Left lung (tissue), 10 donors: ENCODE data around the gene ACADM. TPM values are rescaled to one million over a fixed set of nuclear protein-coding genes. Genes with fewer than 3 reads are reported as not detected.

ENCODE experiments used
- ATAC-seq: fragments of 200-7000 bp; cut with Tn5 transposase; one replicate; pipeline ENCODE4 v1.9.1; 2020; ENCODE audit warnings: moderate library complexity
- DNase-seq, 4 donors: peaks; one replicate each; pipeline ENCODE4 v3.0.0-alpha.2; 2013 to 2020
- H3K27ac ChIP-seq, 2 donors: fragments of 200-600 bp; sonication (generic) in 1 of 2; one replicate each; pipeline versions ENCODE4 v1.5.0 to v1.8.0; 2020 to 2021
- H3K27me3 ChIP-seq, 2 donors: fragments of 200-600 bp; sonication (generic) in 1 of 2; one replicate each; pipeline versions ENCODE4 v1.5.0 to v1.8.0; 2020 to 2021
- H3K36me3 ChIP-seq, 2 donors: fragments of 200-600 bp; sonication (generic) in 1 of 2; one replicate each; pipeline versions ENCODE4 v1.5.0 to v1.8.0; 2020 to 2021
- H3K4me1 ChIP-seq, 2 donors: fragments of 200-600 bp; one replicate each; pipeline ENCODE4 v1.8.0; 2021
- H3K4me3 ChIP-seq, 2 donors: fragments of 200-600 bp; sonication (generic) in 1 of 2; one replicate each; pipeline versions ENCODE4 v1.5.0 to v1.8.0; 2020 to 2021; ENCODE audit warnings: mild to moderate bottlenecking in 1 of 2
- H3K9me3 ChIP-seq, 2 donors: fragments of 200-600 bp; sonication (generic) in 1 of 2; one replicate each; pipeline versions ENCODE4 v1.5.0 to v1.8.0; 2020 to 2021
- intact Hi-C, 2 donors: fragments of 100-400 bp; cut with DNase I; formaldehyde crosslinking; loops; one replicate each; pipeline versions ENCODE4 v1.11.2 to v1.14.2; 2022
- polyA plus RNA-seq, 6 donors: library from polyadenylated mRNA; unstranded; fragments of 120-200 nt; gene quantifications; one replicate each; pipeline ENCODE4 v1.2.1, GENCODE V29; 2013; ENCODE audit not compliant: insufficient read length in 6 of 6
- total RNA-seq, 2 donors: library from RNA; stranded (reverse); fragmentation: NEBNext Ultra II Directional; extraction: Animal tissue kit (Norgen Biotek cat#: 25700); gene quantifications; one replicate each; pipeline ENCODE4 v1.2.1, GENCODE V29; 2021
- TF ChIP-seq, protein P1 (sequence below), 2 donors: fragments of 200-600 bp; sonication (generic) in 1 of 2; IDR thresholded peaks; one replicate each; pipeline versions ENCODE4 v1.5.0 to v1.8.0; 2021; ENCODE audit warnings: antibody characterized with exemption in 2 of 2
- donor health status: DM: no; HTN: yes; CAD: no.
- donor health status: DM: no; HTN: no; CAD: no.

ACADM gene
- total and polyA plus RNA-seq, 8 donors, result 35.5 to 96.8 (median 80.6) TPM

GRCh38 chr1:75722966-75723365, 1.5 kb upstream of the ACADM start:
- Histone ChIP-seq H3K9me3 (no peaks in the 10 kb centered on the region), H3K4me3 (no peak overlapping the region), H3K27me3 (no peaks in the 10 kb centered on the region), H3K36me3 (no peaks in the 10 kb centered on the region), H3K27ac (no peak overlapping the region), H3K4me1 (peaks cover 0 to 33% of the 10 kb centered on the region in 2 donors)
- DNase-seq, result no peak
- intact Hi-C loops, result no loop called here
- TF ChIP-seq, protein P1, sequence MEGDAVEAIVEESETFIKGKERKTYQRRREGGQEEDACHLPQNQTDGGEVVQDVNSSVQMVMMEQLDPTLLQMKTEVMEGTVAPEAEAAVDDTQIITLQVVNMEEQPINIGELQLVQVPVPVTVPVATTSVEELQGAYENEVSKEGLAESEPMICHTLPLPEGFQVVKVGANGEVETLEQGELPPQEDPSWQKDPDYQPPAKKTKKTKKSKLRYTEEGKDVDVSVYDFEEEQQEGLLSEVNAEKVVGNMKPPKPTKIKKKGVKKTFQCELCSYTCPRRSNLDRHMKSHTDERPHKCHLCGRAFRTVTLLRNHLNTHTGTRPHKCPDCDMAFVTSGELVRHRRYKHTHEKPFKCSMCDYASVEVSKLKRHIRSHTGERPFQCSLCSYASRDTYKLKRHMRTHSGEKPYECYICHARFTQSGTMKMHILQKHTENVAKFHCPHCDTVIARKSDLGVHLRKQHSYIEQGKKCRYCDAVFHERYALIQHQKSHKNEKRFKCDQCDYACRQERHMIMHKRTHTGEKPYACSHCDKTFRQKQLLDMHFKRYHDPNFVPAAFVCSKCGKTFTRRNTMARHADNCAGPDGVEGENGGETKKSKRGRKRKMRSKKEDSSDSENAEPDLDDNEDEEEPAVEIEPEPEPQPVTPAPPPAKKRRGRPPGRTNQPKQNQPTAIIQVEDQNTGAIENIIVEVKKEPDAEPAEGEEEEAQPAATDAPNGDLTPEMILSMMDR (IDR thresholded peaks at IDR 0.05), result no peak
- ATAC-seq, result no peak

- Histone ChIP-seq H3K9me3 (no peaks in the 10 kb centered on the region), H3K36me3 (no peaks in the 10 kb centered on the region), H3K4me1 (peaks cover 0 to 34% of the 10 kb centered on the region in 2 donors), H3K27me3 (no peaks in the 10 kb centered on the region), H3K27ac (peak overlapping the region; percentile 82 to 89), H3K4me3 (peak overlapping the region; percentile 73 to 78)
- DNase-seq (peak in 3 of 4 donors; percentile 87 to 93 (median 90)), ATAC-seq (peak; percentile 94)
- TF ChIP-seq, protein P1 (IDR thresholded peaks at IDR 0.05), result no peak
- intact Hi-C loops, result no loop called here
Measured at GRCh38 chr1:75723989-75724471, 479 bp upstream of the ACADM start.

- H3K9me3 ChIP-seq, result no peaks in the 10 kb centered on the region
- H3K27me3 ChIP-seq, result no peaks in the 10 kb centered on the region
- peak overlapping the region; percentile 73 to 78 for H3K4me3 ChIP-seq
- ATAC-seq (no peak), DNase-seq (peak in 2 of 4 donors; percentile 10 to 11)
- H3K36me3 ChIP-seq, result no peaks in the 10 kb centered on the region
- TF ChIP-seq, protein P1 (IDR thresholded peaks at IDR 0.05), result no peak
- intact Hi-C loops, result no loop called here
- H3K4me1 ChIP-seq, result peaks cover 0 to 34% of the 10 kb centered on the region in 2 donors
- peak overlapping the region; percentile 82 to 89 for H3K27ac ChIP-seq
Measured at GRCh38 chr1:75725266-75725665, 757 bp downstream of the ACADM start.

DNA sequence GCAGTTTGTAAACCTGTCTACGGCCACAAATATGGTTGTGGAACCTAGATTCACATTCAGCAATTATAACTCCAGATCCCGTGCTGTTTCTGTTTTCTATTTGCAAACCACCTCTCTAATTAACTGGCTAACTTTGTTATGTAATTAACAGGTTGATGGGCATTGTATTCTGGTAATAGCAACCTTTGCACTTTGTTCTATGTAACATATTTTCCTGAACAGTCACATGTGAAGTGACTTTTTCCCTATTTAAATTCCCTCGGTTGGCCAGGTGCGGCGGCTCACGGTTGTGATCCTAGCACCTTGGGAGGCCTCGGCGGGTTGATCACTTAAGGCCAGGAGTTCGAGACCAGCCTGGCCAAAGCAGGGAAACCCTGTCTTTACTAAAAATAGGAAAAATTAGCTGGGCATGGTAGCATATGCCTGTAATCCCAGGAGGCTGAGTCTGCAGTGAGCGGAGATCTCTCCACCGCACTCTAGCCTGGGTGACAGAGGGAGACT, 1.4 kb downstream of the ACADM start:
- H3K4me3 ChIP-seq, result peak overlapping the region in 1 of 2 donors; percentile 78
- peaks cover 0 to 34% of the 10 kb centered on the region in 2 donors for H3K4me1 ChIP-seq
- no peaks in the 10 kb centered on the region for H3K36me3 ChIP-seq
- TF ChIP-seq, protein P1 (IDR thresholded peaks at IDR 0.05), result no peak
- intact Hi-C loops, result no loop called here
- no peaks in the 10 kb centered on the region for H3K9me3 ChIP-seq
- H3K27ac ChIP-seq, result no peak overlapping the region
- ATAC-seq (no peak), DNase-seq (peak in 1 of 4 donors; percentile 67)
- H3K27me3 ChIP-seq, result no peaks in the 10 kb centered on the region

- Histone ChIP-seq H3K4me3 (no peak overlapping the region), H3K36me3 (peaks cover 0 to 2% of the 10 kb centered on the region in 2 donors), H3K9me3 (no peaks in the 10 kb centered on the region), H3K27ac (no peak overlapping the region), H3K27me3 (no peaks in the 10 kb centered on the region), H3K4me1 (peaks cover 0 to 34% of the 10 kb centered on the region in 2 donors)
- intact Hi-C loops, result no loop called here
- TF ChIP-seq, protein P1 (IDR thresholded peaks at IDR 0.05), result no peak
- no peak for DNase-seq
- no peak for ATAC-seq
Measured at GRCh38 chr1:75727571-75727970, 3.1 kb downstream of the ACADM start.
